SK-N-SH treated with all-trans-retinoic acid at 6 μM for 48 hours (cell line): ENCODE measurements around the gene CADM1.

Experiments
- ATAC-seq: fragments of 200-7000 bp; cut with Tn5 transposase; 3 replicates; pipeline ENCODE4 v1.9.1; 2020; ENCODE audit warnings: mild to moderate bottlenecking, moderate library complexity
- ARNTL ChIP-seq: fragments of 450-650 bp; formaldehyde crosslinking; IDR thresholded peaks from 2 replicates; pipeline ENCODE4 v1.5.0; 2020; ENCODE audit warnings: low read depth, mild to moderate bottlenecking, moderate library complexity, borderline replicate concordance
- BACH2 ChIP-seq: fragments of 250-450 bp; sonication (Bioruptor Pico); IDR thresholded peaks from 2 replicates; pipeline ENCODE4 v1.9.0; 2021; ENCODE audit warnings: mild to moderate bottlenecking, borderline replicate concordance
- CSDC2 ChIP-seq: fragments of 250-450 bp; sonication (Bioruptor Pico); IDR thresholded peaks from 2 replicates; pipeline ENCODE4 v1.5.0; 2020; ENCODE audit warnings: mild to moderate bottlenecking, moderate library complexity
- ESRRG ChIP-seq: fragments of 250-450 bp; sonication (Bioruptor Pico); IDR thresholded peaks from 2 replicates; pipeline ENCODE4 v1.6.1; 2021; ENCODE audit warnings: mild to moderate bottlenecking
- GLIS3 ChIP-seq: fragments of 250-450 bp; sonication (Bioruptor Pico); IDR thresholded peaks from 2 replicates; pipeline ENCODE4 v1.5.0; 2020; ENCODE audit warnings: mild to moderate bottlenecking, moderate library complexity
- ISL1 ChIP-seq: fragments of 250-450 bp; sonication (Bioruptor Pico); IDR thresholded peaks from 2 replicates; pipeline ENCODE4 v2.1.2; 2022; ENCODE audit warnings: mild to moderate bottlenecking, moderate library complexity
- OSR1 ChIP-seq: fragments of 250-450 bp; sonication (Bioruptor Pico); IDR thresholded peaks from 2 replicates; pipeline ENCODE4 v1.8.0; 2022; ENCODE audit warnings: moderate library complexity, mild to moderate bottlenecking, inconsistent platforms
- PPARA ChIP-seq: fragments of 250-450 bp; sonication (Bioruptor Pico); IDR thresholded peaks from 2 replicates; pipeline ENCODE4 v1.5.0; 2020; ENCODE audit warnings: mild to moderate bottlenecking, borderline replicate concordance
- RARB ChIP-seq: fragments of 250-450 bp; sonication (Bioruptor Pico); IDR thresholded peaks from 2 replicates; pipeline ENCODE4 v1.8.0; 2021; ENCODE audit warnings: mild to moderate bottlenecking, moderate library complexity
- TCF4 ChIP-seq: fragments of 250-450 bp; sonication (Bioruptor Pico); IDR thresholded peaks from 2 replicates; pipeline ENCODE4 v1.8.0; 2021; ENCODE audit warnings: mild to moderate bottlenecking, moderate library complexity, borderline replicate concordance
- TOX ChIP-seq: fragments of 250-450 bp; sonication (Bioruptor Pico); IDR thresholded peaks from 2 replicates; pipeline ENCODE4 v1.8.0; 2021; ENCODE audit warnings: mild to moderate bottlenecking, moderate library complexity, borderline replicate concordance
- ZC3H10 ChIP-seq: fragments of 250-450 bp; sonication (Bioruptor Pico); IDR thresholded peaks from 2 replicates; pipeline ENCODE4 v1.5.1; 2021; ENCODE audit warnings: mild to moderate bottlenecking, moderate library complexity
- ZFP3 ChIP-seq: fragments of 250-450 bp; sonication (Bioruptor Pico); IDR thresholded peaks from 2 replicates; pipeline ENCODE4 v1.5.0; 2020; ENCODE audit warnings: mild to moderate bottlenecking, moderate library complexity
- ZFP30 ChIP-seq: fragments of 450-650 bp; formaldehyde crosslinking; IDR thresholded peaks from 2 replicates; pipeline ENCODE4 v1.5.0; 2022; ENCODE audit warnings: mild to moderate bottlenecking, moderate library complexity
- ZNF565 ChIP-seq: fragments of 450-650 bp; formaldehyde crosslinking; conservative IDR thresholded peaks from 2 replicates; pipeline ENCODE4 v1.5.0; 2020; ENCODE audit warnings: low read depth, mild to moderate bottlenecking, moderate library complexity
- ZNF70 ChIP-seq: fragments of 450-650 bp; formaldehyde crosslinking; IDR thresholded peaks from 2 replicates; pipeline ENCODE4 v1.5.0; 2020; ENCODE audit warnings: mild to moderate bottlenecking, moderate library complexity
- ZNF8 ChIP-seq: fragments of 450-650 bp; formaldehyde crosslinking; IDR thresholded peaks from 2 replicates; pipeline ENCODE4 v1.5.0; 2020; ENCODE audit warnings: mild to moderate bottlenecking, moderate library complexity
- TF ChIP-seq, protein P1 (sequence below): fragments of 250-450 bp; sonication (Bioruptor Pico); IDR thresholded peaks from 2 replicates; pipeline ENCODE4 v1.5.1; 2021; ENCODE audit warnings: mild to moderate bottlenecking, moderate library complexity
- TF ChIP-seq, protein P2 (sequence below): fragments of 250-450 bp; sonication (Bioruptor Pico); IDR thresholded peaks from 2 replicates; pipeline ENCODE4 v1.8.0; 2021; ENCODE audit warnings: low read depth, mild to moderate bottlenecking, moderate library complexity, borderline replicate concordance
- TF ChIP-seq, protein P3 (sequence below): fragments of 250-450 bp; sonication (Bioruptor Pico); IDR thresholded peaks from 2 replicates; pipeline ENCODE4 v1.8.0; 2020; ENCODE audit warnings: mild to moderate bottlenecking, moderate library complexity, borderline replicate concordance
- TF ChIP-seq, protein P4 (sequence below): fragments of 250-450 bp; sonication (Bioruptor Pico); IDR thresholded peaks from 2 replicates; pipeline ENCODE4 v1.5.0; 2020; ENCODE audit warnings: mild to moderate bottlenecking, moderate library complexity

Gene CADM1

DNA sequence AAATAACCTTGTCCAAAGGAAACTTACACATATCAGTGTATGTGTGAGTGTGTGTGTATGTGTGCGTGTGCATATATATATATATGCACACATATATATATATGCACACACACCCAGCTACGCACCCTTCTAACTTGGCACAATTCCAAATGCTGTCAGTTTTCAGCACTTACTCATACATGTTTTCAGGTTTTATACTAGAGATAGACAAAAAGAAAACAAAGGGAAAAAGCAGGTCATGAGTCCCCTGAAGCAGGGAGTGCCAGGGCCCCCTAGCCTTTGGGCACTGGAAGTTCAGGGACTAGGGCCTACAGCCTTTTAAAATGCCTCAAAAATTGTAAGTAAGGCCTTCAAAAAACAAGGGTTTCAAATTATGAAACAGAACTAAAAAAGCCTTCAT is 265.4 kb downstream of the CADM1 start:
- ATAC-seq = no peak
- no peak for TF ChIP-seq ZFP30 (CRISPR knock-in tag)
- no peak for TF ChIP-seq CSDC2
- no peak for TF ChIP-seq PPARA
- no peak for TF ChIP-seq ZNF70
- TF ChIP-seq ZC3H10 = no peak
- TF ChIP-seq TOX (CRISPR knock-in tag) = no peak
- TF ChIP-seq ZNF8 (CRISPR knock-in tag) = no peak
- TF ChIP-seq, protein P1, sequence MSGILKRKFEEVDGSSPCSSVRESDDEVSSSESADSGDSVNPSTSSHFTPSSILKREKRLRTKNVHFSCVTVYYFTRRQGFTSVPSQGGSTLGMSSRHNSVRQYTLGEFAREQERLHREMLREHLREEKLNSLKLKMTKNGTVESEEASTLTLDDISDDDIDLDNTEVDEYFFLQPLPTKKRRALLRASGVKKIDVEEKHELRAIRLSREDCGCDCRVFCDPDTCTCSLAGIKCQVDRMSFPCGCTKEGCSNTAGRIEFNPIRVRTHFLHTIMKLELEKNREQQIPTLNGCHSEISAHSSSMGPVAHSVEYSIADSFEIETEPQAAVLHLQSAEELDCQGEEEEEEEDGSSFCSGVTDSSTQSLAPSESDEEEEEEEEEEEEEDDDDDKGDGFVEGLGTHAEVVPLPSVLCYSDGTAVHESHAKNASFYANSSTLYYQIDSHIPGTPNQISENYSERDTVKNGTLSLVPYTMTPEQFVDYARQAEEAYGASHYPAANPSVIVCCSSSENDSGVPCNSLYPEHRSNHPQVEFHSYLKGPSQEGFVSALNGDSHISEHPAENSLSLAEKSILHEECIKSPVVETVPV (CRISPR knock-in tag) = no peak
- no peak for TF ChIP-seq BACH2 (CRISPR knock-in tag)
- no peak for TF ChIP-seq ESRRG
- TF ChIP-seq, protein P2, sequence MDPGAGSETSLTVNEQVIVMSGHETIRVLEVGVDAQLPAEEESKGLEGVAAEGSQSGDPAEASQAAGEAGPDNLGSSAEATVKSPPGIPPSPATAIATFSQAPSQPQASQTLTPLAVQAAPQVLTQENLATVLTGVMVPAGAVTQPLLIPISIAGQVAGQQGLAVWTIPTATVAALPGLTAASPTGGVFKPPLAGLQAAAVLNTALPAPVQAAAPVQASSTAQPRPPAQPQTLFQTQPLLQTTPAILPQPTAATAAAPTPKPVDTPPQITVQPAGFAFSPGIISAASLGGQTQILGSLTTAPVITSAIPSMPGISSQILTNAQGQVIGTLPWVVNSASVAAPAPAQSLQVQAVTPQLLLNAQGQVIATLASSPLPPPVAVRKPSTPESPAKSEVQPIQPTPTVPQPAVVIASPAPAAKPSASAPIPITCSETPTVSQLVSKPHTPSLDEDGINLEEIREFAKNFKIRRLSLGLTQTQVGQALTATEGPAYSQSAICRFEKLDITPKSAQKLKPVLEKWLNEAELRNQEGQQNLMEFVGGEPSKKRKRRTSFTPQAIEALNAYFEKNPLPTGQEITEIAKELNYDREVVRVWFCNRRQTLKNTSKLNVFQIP (CRISPR knock-in tag) = no peak
- no peak for TF ChIP-seq ARNTL
- no peak for TF ChIP-seq ISL1
- TF ChIP-seq ZFP3 (CRISPR knock-in tag) = no peak
- TF ChIP-seq TCF4 (CRISPR knock-in tag) = no peak
- no peak for TF ChIP-seq RARB
- TF ChIP-seq, protein P3, sequence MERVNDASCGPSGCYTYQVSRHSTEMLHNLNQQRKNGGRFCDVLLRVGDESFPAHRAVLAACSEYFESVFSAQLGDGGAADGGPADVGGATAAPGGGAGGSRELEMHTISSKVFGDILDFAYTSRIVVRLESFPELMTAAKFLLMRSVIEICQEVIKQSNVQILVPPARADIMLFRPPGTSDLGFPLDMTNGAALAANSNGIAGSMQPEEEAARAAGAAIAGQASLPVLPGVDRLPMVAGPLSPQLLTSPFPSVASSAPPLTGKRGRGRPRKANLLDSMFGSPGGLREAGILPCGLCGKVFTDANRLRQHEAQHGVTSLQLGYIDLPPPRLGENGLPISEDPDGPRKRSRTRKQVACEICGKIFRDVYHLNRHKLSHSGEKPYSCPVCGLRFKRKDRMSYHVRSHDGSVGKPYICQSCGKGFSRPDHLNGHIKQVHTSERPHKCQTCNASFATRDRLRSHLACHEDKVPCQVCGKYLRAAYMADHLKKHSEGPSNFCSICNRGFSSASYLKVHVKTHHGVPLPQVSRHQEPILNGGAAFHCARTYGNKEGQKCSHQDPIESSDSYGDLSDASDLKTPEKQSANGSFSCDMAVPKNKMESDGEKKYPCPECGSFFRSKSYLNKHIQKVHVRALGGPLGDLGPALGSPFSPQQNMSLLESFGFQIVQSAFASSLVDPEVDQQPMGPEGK (CRISPR knock-in tag) = no peak

DNA sequence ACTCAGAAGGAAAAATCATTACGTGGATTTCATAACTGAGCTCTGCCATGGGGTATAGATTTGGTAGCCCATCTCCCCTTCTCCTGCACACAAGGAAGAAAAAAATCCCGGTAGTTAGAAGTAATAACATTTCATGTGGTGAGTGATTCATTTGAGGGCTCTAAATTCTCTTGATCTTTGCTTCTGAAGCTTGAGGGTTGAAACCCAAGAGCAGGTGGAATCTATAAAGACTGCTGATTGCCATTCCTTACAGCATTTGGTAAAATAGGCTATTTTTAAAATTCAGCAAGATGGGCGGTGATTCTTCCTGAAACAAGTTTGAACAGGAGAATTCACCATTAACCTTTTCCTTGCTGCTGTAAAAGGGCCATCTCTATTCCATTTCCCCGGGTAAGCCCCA is 266.1 kb downstream of the CADM1 start:
- ATAC-seq = no peak
- TF ChIP-seq ARNTL = no peak
- no peak for TF ChIP-seq CSDC2
- no peak for TF ChIP-seq TOX (CRISPR knock-in tag)
- no peak for TF ChIP-seq RARB
- TF ChIP-seq ZNF70 = no peak
- TF ChIP-seq, protein P2 (CRISPR knock-in tag) = no peak
- no peak for TF ChIP-seq ZNF8 (CRISPR knock-in tag)
- no peak for TF ChIP-seq BACH2 (CRISPR knock-in tag)
- TF ChIP-seq ISL1 = no peak
- TF ChIP-seq ZNF565 (CRISPR knock-in tag) = no peak
- TF ChIP-seq ZFP3 (CRISPR knock-in tag) = no peak
- TF ChIP-seq GLIS3 = no peak
- TF ChIP-seq, protein P3 (CRISPR knock-in tag) = no peak
- TF ChIP-seq, protein P4, sequence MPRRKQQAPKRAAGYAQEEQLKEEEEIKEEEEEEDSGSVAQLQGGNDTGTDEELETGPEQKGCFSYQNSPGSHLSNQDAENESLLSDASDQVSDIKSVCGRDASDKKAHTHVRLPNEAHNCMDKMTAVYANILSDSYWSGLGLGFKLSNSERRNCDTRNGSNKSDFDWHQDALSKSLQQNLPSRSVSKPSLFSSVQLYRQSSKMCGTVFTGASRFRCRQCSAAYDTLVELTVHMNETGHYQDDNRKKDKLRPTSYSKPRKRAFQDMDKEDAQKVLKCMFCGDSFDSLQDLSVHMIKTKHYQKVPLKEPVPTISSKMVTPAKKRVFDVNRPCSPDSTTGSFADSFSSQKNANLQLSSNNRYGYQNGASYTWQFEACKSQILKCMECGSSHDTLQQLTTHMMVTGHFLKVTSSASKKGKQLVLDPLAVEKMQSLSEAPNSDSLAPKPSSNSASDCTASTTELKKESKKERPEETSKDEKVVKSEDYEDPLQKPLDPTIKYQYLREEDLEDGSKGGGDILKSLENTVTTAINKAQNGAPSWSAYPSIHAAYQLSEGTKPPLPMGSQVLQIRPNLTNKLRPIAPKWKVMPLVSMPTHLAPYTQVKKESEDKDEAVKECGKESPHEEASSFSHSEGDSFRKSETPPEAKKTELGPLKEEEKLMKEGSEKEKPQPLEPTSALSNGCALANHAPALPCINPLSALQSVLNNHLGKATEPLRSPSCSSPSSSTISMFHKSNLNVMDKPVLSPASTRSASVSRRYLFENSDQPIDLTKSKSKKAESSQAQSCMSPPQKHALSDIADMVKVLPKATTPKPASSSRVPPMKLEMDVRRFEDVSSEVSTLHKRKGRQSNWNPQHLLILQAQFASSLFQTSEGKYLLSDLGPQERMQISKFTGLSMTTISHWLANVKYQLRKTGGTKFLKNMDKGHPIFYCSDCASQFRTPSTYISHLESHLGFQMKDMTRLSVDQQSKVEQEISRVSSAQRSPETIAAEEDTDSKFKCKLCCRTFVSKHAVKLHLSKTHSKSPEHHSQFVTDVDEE (CRISPR knock-in tag) = no peak
- TF ChIP-seq ESRRG = no peak
- TF ChIP-seq TCF4 (CRISPR knock-in tag) = no peak
- TF ChIP-seq ZFP30 (CRISPR knock-in tag) = no peak
- TF ChIP-seq ZC3H10 = no peak
- no peak for TF ChIP-seq OSR1 (CRISPR knock-in tag)
- TF ChIP-seq, all 23 proteins: peak for 0
